HG02759 (cell line): Measurements from ENCODE around the gene LBH.

Experiments
- ATAC-seq: cut with Tn5 transposase; IDR thresholded peaks from one replicate; pipeline ENCODE4 v1.9.1; 2021; ENCODE audit warnings: mild to moderate bottlenecking, moderate library complexity; ENCODE audit not compliant: unreplicated experiment

LBH gene

DNA sequence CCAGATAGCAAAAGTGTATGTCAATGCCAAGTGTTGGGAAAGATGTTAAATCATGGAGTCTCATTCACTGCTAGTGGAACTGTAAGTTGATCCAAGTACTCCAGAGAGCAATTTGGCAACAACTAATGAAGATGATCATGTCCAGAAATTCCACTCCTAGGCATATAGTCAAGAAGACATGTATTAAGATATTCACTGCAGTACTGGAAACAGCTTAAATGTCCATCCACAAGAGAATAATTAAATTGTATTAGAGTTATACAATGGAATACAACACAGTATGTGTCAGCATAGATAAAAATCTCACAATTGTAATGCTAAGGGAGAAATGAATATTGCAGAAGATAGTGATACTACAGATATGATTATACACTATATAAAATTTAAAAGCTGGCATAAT is 15.2 kb upstream of the LBH start:
- ATAC-seq = no peak

DNA sequence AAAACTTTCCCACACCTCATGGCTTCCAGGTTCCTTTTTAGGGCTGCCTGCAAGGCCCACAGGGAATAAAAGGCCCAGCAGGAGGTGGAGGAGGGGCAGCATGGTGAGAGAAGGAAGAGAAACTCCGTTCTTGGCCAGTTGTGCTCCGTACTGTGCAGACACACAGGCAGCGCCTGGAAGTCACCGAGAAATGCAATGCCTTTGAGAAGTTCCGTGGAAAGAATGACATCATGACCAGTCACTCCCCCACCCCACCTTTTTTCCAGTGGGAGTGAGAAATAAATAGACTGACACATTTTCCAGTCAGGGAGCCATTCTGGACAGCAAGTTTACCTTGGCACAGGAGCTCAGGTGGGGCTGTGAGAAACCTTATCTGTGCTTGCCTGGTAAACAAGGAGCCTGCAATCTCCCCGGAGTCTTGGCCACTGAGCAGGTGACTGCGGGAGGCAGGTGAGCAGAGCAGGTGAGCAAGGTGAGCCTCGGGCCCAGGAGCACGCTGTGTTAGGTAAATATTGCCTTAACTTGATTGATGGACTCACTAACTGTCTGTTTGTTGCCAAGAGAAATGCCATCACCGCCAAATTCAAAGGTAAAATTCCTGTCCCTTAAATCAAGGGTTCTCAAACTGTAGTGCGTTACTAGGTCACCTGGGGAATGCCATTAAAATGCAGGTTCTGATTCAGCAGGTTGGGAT is 13.5 kb upstream of the LBH start:
- no peak for ATAC-seq

DNA sequence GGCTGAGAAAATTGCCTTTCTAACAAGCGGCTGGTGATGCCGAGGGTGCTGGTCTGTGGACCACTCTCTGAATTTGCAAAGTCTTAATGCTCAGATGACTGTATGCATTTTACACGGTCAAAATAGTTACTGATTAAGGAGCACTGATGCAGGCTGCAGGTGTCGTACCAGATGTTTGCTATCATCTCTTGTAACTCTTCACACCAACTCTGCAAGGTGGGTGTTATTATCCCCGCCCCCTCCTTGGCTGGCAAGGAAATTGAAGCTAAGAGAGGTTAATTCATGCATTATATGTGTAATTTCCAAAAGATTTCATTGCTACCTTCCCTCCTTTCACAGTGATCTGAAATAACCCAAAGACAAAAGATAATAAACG is 13.0 kb upstream of the LBH start:
- ATAC-seq = no peak

DNA sequence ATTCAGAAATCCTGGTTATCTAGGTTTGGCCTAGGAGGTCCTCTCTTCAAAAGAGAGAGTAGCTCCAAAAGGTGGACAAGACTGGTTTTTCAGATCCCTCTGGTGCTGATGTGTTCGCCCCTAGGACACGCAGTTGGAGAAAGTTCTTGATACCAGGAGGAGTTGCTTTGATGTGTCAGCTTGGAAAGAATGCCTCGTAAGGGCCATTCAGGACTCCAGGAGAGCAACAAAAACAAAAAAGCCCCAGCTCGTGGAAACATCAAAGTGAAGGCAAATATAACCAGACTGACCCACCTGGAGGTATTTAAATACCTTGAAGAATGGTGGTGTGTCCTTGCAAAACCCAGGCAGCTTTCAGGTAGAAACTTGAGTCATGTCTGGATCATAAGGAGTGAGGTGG is 12.5 kb upstream of the LBH start:
- no peak for ATAC-seq

DNA sequence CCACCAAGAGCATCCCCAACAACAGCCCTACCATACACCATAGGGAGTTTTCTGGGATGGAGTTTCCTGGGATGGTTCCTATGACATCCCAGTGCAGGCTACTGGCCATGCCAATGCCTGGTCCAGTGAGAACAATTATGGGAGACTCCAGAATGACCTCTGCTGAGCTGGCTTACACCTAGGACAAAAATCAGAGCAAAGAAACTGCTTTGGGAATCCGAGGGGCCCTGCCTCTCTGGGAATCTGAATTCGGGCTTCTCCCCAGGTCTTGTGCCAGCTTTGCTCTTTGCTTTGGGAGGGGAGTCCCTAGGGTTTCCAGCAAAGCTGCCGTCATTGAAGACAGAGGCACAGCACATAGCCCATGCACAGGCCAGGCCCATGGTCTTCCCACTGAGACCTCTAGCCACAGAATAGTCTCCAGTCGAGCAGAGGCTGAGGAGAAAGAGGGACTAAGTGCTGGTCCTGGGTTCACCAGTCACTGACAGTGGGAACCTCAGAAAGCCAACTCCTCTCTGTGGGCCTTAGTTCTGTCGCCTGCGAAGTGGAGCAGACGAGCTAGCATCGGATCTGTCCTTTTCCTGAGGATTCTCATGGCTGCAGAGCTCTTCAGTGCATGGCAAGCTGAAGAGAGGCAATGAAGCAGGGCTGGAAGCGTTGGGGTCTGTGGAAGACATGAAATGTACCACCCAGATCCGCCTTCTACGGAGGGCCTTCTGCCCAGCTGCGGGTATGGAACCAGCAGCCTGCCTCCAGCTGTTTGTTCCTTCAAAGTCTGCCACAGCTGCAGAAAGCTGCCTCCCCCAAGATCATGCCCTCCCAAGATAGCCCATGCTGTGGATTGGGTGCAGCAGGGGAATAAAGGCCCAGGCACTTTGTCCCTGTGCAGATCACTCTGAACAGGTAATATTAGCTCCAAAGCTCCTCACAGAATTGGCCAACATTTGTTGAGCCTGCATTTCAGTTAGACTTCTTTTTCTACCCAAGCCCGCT is 11.2 kb upstream of the LBH start:
- no peak for ATAC-seq

DNA sequence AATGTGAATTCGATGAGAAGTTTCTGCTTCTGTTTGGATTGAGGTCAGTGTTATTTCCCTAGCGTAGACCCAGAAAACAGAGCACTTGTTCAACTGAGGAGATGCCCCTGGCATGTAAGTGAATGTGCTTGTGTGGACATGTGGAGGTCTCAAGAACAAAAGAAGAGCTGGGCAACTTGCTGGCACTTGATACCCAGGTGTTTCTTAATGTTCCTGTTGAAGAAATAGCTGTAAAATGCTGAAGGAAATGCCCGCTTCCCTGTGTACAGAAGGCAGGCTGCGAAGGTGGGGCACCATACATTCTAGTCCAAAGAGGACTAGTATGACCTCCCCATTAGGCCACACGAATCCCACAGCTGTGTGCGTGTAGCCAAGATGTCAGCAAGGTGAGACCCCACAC is 9.8 kb upstream of the LBH start:
- no peak for ATAC-seq

DNA sequence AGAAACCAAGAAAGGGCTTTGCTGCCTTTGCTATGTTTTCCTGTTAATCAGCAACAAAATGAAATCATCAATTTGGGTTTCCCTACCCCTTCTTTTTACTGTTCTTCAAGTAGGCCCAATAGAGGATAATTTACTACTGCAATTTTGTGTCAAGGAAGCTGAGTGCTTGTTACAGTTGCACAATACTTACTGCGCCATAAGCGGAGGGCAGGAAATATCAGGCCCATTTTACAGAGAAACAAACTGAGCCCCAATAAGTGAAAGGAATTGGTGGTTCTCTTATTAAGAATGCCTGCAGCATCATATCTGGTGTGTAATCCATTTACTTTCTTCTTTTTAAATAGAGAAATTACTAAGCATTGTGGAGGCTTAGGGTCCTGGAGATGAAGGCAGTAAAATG is 9.3 kb upstream of the LBH start:
- no peak for ATAC-seq

DNA sequence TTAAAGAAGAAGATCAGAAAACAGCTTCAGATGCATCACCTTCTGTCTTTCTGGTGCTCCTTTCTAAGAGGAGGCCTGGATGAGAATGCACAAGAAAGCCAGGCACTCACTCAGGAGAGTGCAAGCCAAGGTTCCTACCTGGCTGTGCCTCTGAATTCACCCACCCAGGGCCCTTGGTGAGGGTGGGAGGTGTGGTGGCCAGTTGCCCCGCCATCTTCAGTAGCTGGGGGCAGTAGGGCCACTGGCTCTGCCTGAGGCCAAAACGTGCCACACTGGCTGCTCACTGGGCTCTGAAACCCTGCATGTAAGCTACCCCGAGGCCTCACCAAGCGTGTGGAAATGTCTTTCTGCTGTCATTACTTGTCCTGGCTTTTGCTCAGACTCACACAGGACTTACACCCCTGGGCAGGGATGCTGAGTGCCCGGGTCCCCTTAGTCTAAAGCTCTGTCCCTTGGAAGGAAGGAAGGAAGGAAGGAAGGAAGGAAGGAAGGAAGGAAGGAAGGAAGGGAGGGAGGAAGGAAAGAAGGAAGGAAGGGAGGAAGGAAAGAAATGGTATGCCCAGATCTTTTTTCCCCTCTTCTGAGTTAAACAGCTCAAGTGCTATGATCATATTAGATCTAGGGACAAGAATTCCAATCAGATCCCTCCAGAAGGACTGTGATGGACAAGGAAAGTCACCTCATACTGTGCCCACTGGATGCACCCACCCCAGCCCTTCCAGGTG is 8.5 kb upstream of the LBH start:
- ATAC-seq = no peak

DNA sequence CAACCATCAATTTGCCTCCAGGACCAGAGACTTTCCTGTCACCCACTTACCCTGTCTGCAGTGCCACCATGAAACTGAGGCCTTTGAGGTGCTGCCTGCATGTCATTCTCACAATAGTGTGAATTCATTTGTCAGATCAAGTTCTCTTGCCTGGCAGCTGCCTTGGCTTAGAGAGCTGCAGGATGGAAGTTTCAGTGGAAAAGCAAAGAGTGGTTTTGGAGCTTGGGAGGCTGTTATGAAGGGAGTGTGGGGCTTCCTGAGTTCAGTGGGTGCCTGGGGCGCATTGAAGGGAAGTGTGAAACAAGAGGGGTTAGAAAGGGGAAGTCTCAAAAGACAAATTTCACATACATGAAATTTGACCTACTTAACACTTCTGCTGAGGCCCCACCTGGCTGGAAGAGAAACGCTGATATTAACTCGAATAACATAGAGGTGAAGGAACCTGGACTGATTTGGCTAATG is 7.9 kb upstream of the LBH start:
- peak; percentile 40 for ATAC-seq

DNA sequence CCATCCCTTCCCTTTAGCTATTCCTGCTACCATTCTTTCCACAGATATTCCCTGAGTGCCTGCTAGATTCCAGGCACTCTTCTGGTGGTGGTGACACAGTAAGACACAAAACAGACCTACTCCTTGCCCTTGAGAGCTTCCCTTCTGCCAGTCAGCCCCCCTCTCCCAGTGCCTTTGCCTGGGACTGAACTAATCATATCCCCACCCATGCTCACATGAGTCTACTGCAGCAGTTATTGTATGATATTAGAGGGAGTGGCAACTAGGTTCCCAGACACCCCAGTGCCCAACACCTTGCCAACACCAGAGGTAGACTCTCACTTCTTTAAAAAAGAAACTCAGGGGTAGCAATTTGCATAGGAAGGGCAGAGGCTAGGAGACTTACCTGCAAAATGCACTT is 7.2 kb upstream of the LBH start:
- no peak for ATAC-seq

DNA sequence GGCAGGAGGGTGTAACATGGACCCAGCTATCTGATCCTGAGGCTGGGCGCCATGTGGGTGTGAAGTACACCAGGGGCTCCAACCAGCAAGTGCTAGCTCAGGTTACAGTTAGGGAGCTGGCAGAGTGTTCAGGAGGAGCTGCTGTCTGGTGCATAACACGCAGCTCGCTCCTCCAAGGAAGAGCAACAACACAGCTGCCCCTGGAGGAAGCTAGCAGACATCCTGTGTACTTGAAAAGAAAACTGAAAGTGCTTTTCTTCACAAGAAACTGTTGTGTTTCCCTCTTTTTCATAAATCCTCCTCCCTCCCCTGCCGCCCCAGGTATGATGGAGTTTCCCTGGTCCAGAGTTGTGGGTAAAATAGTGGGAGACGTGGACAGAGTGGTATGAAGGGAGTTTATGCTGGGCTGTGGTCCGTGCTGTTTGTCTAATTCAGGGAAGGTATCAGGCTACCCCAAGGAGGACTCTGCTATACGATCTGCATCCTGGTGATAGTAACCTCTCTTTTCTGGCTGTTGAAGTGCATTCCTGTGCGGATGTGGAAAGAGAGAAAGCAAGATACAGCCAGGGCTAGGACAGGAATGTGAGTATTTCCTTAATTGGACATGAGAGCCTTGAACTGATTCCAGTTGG is 6.1 kb upstream of the LBH start:
- ATAC-seq = peak; percentile 68

DNA sequence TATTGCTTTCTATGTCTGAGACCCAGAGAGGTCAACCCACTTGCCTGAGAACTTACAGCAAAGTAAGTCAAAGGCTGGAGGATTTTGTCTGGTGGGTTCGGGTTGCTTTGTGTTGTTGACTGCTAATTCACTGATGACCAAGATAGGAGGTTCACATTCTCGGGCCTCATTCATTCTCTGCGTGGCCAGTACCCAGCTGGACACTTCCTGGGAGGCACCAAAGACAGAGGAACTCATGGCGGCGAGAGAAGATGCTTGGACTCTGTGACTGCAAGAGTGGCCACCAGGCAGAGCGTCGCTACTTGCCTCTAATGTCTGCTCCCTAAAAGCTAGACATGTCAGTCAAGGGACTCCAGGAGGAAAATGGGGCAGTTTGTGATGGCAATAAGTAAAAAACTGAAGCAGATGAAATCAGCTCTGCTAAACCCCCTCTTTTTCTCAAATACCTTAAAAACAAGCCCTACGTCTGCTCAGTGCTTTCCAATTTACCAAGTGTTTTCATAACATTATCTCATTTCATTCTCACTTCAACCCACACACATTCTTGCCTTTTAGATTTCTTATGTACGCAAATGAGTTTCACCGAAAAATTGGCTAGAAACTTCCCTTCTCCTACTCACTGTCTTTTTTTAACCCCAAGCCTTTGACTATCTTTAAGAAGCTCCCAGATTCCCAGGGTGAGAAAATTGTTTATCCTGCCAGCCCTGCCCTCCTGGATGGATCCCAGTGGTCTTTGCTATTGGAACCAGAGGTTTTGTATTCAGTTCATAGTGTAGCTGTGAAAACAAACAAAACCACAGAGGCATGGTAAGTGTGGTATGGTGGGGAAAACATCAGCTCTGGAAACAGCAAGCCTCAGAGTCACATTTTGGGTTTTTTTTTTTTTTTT is 4.9 kb upstream of the LBH start:
- no peak for ATAC-seq

DNA sequence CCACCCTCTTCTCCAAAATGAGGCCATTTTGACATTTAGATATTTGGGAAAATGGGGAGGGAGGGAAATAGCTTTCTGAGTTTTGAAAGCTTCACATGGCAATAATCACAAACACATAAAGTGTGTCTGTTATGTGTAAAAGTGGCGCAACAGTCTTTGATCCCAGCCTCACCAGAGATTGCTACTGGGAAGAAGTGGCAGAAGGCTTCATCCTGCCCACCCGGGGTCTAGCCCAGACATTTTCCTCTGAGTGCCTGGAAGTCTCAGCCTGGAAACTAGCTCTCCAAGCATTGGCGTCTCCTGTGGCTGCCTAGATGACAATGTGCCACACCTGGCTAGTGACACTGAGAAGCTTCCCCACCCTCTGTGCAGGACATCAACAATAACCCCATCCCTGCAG is 1.7 kb upstream of the LBH start:
- ATAC-seq = no peak

DNA sequence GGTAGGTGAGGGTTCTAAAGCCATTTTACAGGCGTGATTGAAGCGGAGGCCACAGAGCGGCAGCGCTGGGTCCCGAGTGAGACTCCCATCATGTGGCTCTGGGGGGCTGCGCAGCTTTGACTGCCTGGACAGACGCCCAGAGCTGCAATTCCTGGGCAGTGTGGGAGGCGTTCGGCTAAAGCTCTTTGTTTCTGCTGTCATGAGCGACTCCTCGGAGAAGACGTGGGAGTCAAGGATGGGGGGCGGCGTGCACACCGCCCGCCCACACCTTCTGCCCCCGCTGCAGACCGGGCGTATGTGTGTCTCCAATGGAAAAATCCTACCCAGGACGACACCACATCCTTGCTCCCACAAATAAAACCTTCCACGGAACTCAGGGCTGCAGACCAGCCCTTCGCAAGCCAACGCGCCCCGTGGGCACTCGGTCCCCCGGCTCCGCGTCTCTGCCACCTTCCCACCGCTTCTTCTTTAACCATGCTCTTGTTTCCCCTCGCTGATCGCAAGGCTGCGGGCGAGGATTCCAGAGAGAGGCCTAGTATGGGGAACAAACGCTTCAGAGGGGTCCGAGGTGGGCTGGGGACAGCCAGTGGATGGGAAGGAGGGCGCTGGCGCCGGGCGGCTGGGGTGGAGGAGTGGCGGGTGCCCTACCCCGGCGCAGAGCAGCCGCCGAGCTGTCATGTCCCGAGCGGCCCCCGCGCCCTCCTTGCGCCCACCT is 680 bp upstream of the LBH start:
- ATAC-seq = peak; percentile 22

DNA sequence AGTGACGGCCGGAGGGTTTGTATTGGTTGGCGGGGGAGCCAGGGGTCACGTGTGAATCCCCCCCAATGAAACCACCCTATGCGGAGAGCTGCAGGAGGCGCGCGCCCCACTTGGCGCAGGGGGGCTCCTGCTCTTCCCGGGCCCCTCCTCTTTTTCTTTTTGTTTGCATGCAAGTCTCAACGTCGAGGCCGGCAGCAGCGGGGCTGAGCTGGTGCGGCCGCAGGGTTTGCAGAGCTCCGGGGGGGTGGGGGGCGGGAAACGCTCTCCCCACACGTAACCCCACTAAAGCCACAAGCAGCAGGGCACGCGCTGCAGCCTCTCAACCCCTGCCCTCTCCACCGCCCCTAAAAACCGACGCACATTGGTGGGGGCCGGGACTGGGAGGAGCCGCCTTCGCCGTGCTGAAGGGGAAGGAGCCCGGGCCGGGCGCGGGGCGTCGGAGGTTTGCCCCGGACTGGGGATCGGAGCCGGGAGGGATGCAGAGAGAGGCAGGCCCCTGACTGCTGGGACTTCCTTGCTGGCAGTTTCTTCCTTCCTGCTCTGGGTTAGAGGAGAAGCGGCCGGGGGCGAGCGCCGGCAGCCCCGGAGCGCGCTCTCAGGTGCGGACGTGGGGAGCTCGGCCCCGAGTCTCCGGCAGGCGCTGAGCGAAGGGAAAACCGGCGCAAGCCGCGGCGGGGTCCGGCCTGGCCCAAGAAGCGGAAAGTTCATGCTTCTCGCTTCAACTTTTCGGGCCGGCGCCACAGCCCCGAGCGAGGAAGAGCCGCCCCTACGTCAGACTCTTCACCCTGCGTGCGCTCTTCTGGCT is 864 bp downstream of the LBH start:
- peak; percentile 30 for ATAC-seq

DNA sequence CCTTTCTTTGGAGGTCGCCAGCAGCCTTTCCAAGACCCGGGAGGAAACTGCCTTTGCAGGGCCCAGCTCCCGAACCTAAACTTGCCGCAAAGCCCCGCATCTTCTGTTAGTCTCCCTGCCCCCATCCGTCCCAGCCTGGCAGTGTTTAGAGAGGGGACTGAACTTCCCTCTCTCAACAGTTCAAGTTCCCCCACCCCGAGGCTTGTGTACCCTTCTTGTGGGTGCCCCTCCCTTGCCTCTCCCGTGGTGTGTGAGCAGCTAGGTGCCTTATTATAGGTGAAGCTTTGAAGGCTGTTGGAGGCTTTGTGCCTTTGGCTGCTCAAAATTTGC is 1.4 kb downstream of the LBH start:
- ATAC-seq = no peak

DNA sequence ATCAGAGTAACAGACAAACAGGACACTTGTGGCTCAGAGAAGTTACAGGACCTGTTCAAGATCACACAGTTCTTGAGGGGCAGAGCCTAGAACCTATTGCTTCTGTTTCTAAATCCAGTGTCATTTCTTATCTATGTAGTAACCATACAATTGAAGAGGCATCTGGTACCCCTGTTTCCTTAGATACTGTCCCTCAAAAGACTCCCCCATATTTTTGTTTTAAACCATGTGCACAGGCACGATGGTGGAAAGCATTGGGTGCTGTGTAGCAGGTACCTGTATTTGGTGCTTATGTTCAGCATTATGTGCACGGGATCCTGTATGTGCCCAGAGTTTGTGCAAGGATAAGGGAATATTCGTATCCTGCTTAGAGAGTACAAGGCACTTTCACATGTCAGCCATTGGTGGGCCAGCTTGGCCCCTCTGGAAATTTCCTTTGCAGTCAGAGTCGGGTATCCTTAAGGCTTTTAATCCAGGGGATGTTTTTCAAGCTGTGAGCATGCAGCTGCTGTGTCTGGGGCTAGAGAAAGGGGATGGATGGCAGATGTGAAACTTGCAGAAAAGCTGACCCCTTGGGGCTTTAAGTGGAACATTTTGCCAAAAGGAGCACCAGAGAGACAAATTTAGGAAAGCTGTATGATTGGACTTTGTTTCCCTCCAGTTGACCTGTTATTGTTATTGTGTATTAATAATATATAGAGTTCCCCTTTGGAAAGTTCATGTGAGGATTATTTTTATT is 2.1 kb downstream of the LBH start:
- ATAC-seq = no peak
